Measurements from ENCODE around the gene C1QTNF9B.
"Not testable (repeated sequence)": the region's sequence is repeated elsewhere in the genome, so short reads cannot be mapped to it uniquely, and the experiment has no call there.

Gene C1QTNF9B

GRCh38 chr13:23897452-23897919 is at the start of gene C1QTNF9B:
Gene C1QTNF9B, minus strand, starts transcription at chr13:23897502.
- H3K27ac ChIP-seq (ENCODE audit: low read depth, low read length); H3K4me2 ChIP-seq (ENCODE audit: low read depth, low read length, poor library complexity, severe bottlenecking); H3K9ac ChIP-seq (ENCODE audit: low read length); H3K9me3 ChIP-seq (ENCODE audit: insufficient read depth, low read length); H4K20me1 ChIP-seq (ENCODE audit: low read depth, low read length); H3K27me3 ChIP-seq (ENCODE audit: low read length); H3K4me3 ChIP-seq (ENCODE audit: insufficient read depth, low read length, poor library complexity, severe bottlenecking); H3K36me3 ChIP-seq (ENCODE audit: low read length); H3K79me2 ChIP-seq (ENCODE audit: insufficient read depth, low read length); H3K9me2 ChIP-seq (replicated peaks; ENCODE audit: insufficient read depth, low read length); H3F3A ChIP-seq (ENCODE audit: insufficient read depth); H2AFZ ChIP-seq (ENCODE audit: low read depth, low read length, severe bottlenecking): not testable (repeated sequence)

GRCh38 chr13:23946900-23947299 is 49.6 kb upstream of the C1QTNF9B start:
- Histone ChIP-seq H3K4me2 (ENCODE audit: low read depth, low read length, poor library complexity, severe bottlenecking) (no peak overlapping the region), H3K27me3 (ENCODE audit: low read length) (no peaks in the 10 kb centered on the region), H3K79me2 (ENCODE audit: insufficient read depth, low read length) (no peaks in the 10 kb centered on the region), H3K9ac (ENCODE audit: low read length) (no peak overlapping the region), H4K20me1 (ENCODE audit: low read depth, low read length) (no peaks in the 10 kb centered on the region), H3K4me3 (ENCODE audit: insufficient read depth, low read length, poor library complexity, severe bottlenecking) (no peak overlapping the region), H3K9me2 (replicated peaks; ENCODE audit: insufficient read depth, low read length) (no peaks in the 10 kb centered on the region), H3K9me3 (ENCODE audit: insufficient read depth, low read length) (no peaks in the 10 kb centered on the region), H3F3A (ENCODE audit: insufficient read depth) (no peaks in the 10 kb centered on the region), H3K27ac (ENCODE audit: low read depth, low read length) (no peak overlapping the region), H2AFZ (ENCODE audit: low read depth, low read length, severe bottlenecking) (no peak overlapping the region), H3K36me3 (ENCODE audit: low read length) (no peaks in the 10 kb centered on the region)
- no peak for TF ChIP-seq CTCF (IDR thresholded peaks at IDR 0.05; ENCODE audit: insufficient read depth, low read length, poor library complexity, severe bottlenecking)
- no peak for TF ChIP-seq EZH2phosphoT487 (conservative IDR thresholded peaks at IDR 0.05; ENCODE audit: low read length)

GRCh38 chr13:23946067-23946466 is 48.8 kb upstream of the C1QTNF9B start:
- Histone ChIP-seq H3K4me2 (ENCODE audit: low read depth, low read length, poor library complexity, severe bottlenecking) (no peak overlapping the region), H4K20me1 (ENCODE audit: low read depth, low read length) (no peaks in the 10 kb centered on the region), H3K9me2 (replicated peaks; ENCODE audit: insufficient read depth, low read length) (no peaks in the 10 kb centered on the region), H3K79me2 (ENCODE audit: insufficient read depth, low read length) (no peaks in the 10 kb centered on the region), H3K36me3 (ENCODE audit: low read length) (no peaks in the 10 kb centered on the region), H3K9me3 (ENCODE audit: insufficient read depth, low read length) (no peaks in the 10 kb centered on the region), H2AFZ (ENCODE audit: low read depth, low read length, severe bottlenecking) (no peak overlapping the region), H3K9ac (ENCODE audit: low read length) (no peak overlapping the region), H3K27ac (ENCODE audit: low read depth, low read length) (no peak overlapping the region), H3K27me3 (ENCODE audit: low read length) (no peaks in the 10 kb centered on the region), H3F3A (ENCODE audit: insufficient read depth) (no peaks in the 10 kb centered on the region), H3K4me3 (ENCODE audit: insufficient read depth, low read length, poor library complexity, severe bottlenecking) (no peak overlapping the region)
- TF ChIP-seq EZH2phosphoT487 (conservative IDR thresholded peaks at IDR 0.05; ENCODE audit: low read length) (no peak), CTCF (IDR thresholded peaks at IDR 0.05; ENCODE audit: insufficient read depth, low read length, poor library complexity, severe bottlenecking) (no peak)

GRCh38 chr13:23945612-23946011 is 48.3 kb upstream of the C1QTNF9B start:
- H3K4me2 ChIP-seq (ENCODE audit: low read depth, low read length, poor library complexity, severe bottlenecking), result no peak overlapping the region
- H3K36me3 ChIP-seq (ENCODE audit: low read length), result no peaks in the 10 kb centered on the region
- no peaks in the 10 kb centered on the region for H3K9me3 ChIP-seq (ENCODE audit: insufficient read depth, low read length)
- no peak overlapping the region for H2AFZ ChIP-seq (ENCODE audit: low read depth, low read length, severe bottlenecking)
- no peaks in the 10 kb centered on the region for H4K20me1 ChIP-seq (ENCODE audit: low read depth, low read length)
- H3K79me2 ChIP-seq (ENCODE audit: insufficient read depth, low read length), result no peaks in the 10 kb centered on the region
- H3K27ac ChIP-seq (ENCODE audit: low read depth, low read length), result no peak overlapping the region
- no peaks in the 10 kb centered on the region for H3K27me3 ChIP-seq (ENCODE audit: low read length)
- TF ChIP-seq CTCF (IDR thresholded peaks at IDR 0.05; ENCODE audit: insufficient read depth, low read length, poor library complexity, severe bottlenecking), result no peak
- TF ChIP-seq EZH2phosphoT487 (conservative IDR thresholded peaks at IDR 0.05; ENCODE audit: low read length), result no peak
- no peak overlapping the region for H3K9ac ChIP-seq (ENCODE audit: low read length)
- no peak overlapping the region for H3K4me3 ChIP-seq (ENCODE audit: insufficient read depth, low read length, poor library complexity, severe bottlenecking)
- no peaks in the 10 kb centered on the region for H3K9me2 ChIP-seq (replicated peaks; ENCODE audit: insufficient read depth, low read length)
- H3F3A ChIP-seq (ENCODE audit: insufficient read depth), result no peaks in the 10 kb centered on the region
